Panc1 (cell line): Measurements from ENCODE around the gene FXYD7.

ENCODE experiments used
- POLR2AphosphoS5 ChIP-seq: IDR thresholded peaks from 2 replicates; pipeline ENCODE4 v1.6.1; 2012; ENCODE audit warnings: mild to moderate bottlenecking, low read depth, low read length, moderate library complexity
- SIN3A ChIP-seq: IDR thresholded peaks from 2 replicates; pipeline ENCODE4 v1.6.1; 2012; ENCODE audit warnings: low read depth, mild to moderate bottlenecking, low read length, moderate library complexity, borderline replicate concordance; ENCODE audit not compliant: insufficient read depth
- TF ChIP-seq, protein P1 (sequence below): fragments of 450-650 bp; IDR thresholded peaks from 2 replicates; pipeline ENCODE4 v1.5.1; 2017; ENCODE audit warnings: mild to moderate bottlenecking

DNA sequence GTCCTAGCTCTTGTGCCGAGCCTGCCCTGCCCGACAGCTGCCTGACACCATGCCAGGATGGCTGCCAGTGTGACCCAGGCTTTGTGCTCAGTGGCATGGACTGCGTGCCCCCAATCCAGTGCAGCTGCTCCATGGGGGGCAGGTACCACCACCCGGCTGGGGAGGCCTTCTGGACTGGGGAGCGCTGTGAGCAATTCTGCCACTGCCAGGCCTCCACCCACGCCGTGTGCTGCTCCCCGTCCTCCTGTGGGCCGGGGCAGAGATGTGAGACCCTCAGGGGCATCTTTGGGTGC, 36.8 kb upstream of the FXYD7 start:
- TF ChIP-seq SIN3A (no peak), POLR2AphosphoS5 (no peak)
- TF ChIP-seq, protein P1, sequence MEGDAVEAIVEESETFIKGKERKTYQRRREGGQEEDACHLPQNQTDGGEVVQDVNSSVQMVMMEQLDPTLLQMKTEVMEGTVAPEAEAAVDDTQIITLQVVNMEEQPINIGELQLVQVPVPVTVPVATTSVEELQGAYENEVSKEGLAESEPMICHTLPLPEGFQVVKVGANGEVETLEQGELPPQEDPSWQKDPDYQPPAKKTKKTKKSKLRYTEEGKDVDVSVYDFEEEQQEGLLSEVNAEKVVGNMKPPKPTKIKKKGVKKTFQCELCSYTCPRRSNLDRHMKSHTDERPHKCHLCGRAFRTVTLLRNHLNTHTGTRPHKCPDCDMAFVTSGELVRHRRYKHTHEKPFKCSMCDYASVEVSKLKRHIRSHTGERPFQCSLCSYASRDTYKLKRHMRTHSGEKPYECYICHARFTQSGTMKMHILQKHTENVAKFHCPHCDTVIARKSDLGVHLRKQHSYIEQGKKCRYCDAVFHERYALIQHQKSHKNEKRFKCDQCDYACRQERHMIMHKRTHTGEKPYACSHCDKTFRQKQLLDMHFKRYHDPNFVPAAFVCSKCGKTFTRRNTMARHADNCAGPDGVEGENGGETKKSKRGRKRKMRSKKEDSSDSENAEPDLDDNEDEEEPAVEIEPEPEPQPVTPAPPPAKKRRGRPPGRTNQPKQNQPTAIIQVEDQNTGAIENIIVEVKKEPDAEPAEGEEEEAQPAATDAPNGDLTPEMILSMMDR: no peak
